Esophagus muscularis mucosa (tissue), 4 donors: Measurements from ENCODE around the gene DENND11. TPM values are rescaled to one million over a fixed set of nuclear protein-coding genes. Genes with fewer than 3 reads are reported as not detected.

Experiments
- DNase-seq: peaks from one replicate; pipeline ENCODE4 v3.0.0-alpha.2; 2017; ENCODE audit errors: extremely low spot score
- H3K27ac ChIP-seq, 4 donors: fragments of 200-600 bp; sonication (generic); replicated peaks in 1 of 4; 1 replicate in 3 of 4; 2 replicates in 1 of 4; pipeline ENCODE4 v1.5.1; 2016 to 2019; ENCODE audit warnings: mild to moderate bottlenecking in 1 of 4
- H3K27me3 ChIP-seq, 4 donors: fragments of 200-600 bp; sonication (generic); one replicate each; pipeline versions ENCODE4 v1.5.1 to v1.6.0; 2016 to 2019
- H3K36me3 ChIP-seq, 4 donors: fragments of 200-600 bp; sonication (generic); one replicate each; pipeline ENCODE4 v1.5.1; 2016 to 2019
- H3K4me1 ChIP-seq, 4 donors: fragments of 200-600 bp; sonication (generic); one replicate each; pipeline ENCODE4 v1.5.1; 2016 to 2019
- H3K4me3 ChIP-seq, 4 donors: fragments of 200-600 bp; sonication (generic); 1 replicate in 2 of 4; 2 replicates in 2 of 4; pipeline ENCODE4 v1.5.1; 2016 to 2019; ENCODE audit warnings: mild to moderate bottlenecking in 4 of 4, moderate library complexity in 1 of 4
- H3K9me3 ChIP-seq, 4 donors: fragments of 200-600 bp; sonication (generic); 1 replicate in 3 of 4; 2 replicates in 1 of 4; pipeline ENCODE4 v1.5.1; 2016 to 2019
- EP300 ChIP-seq: sonication (generic); formaldehyde crosslinking; IDR thresholded peaks from one replicate; pipeline ENCODE4 v1.6.1; 2017; ENCODE audit warnings: antibody characterized with exemption
- POLR2A ChIP-seq: fragments of 450-650 bp; IDR thresholded peaks from one replicate; pipeline ENCODE4 v1.6.1; 2017; ENCODE audit warnings: antibody characterized with exemption, moderate library complexity, mild to moderate bottlenecking, low read depth
- POLR2AphosphoS5 ChIP-seq, 2 donors: sonication (generic); formaldehyde crosslinking; IDR thresholded peaks; one replicate each; pipeline ENCODE4 v1.6.1; 2017; ENCODE audit warnings: antibody characterized with exemption in 2 of 2
- WGBS: methylation state at CpG from one replicate; pipeline ENCODE4 v1.1.5; 2018; 5-methylcytosine and 5-hydroxymethylcytosine counted together
- intact Hi-C: fragments of 100-400 bp; cut with DNase I; formaldehyde crosslinking; loops from one replicate; pipeline ENCODE4 v1.15.1; 2023
- total RNA-seq, 4 donors: library from RNA; depleted of rRNA; stranded (reverse); fragments of >200 nt; gene quantifications; one replicate each; pipeline versions ENCODE4 v1.1.0 to v1.2.1, GENCODE V29; 2016
- TF ChIP-seq, protein P1 (sequence below), 3 experiments: fragments of 200-600 bp in 2 of 3; fragments of 450-650 bp in 1 of 3; sonication (generic) in 2 of 3; IDR thresholded peaks; one replicate each; pipeline ENCODE4 v1.5.1; 2017 to 2019; ENCODE audit warnings: antibody characterized with exemption in 3 of 3, mild to moderate bottlenecking in 2 of 3, moderate library complexity in 1 of 3

Gene DENND11
- total RNA-seq, 4 donors from 2014 or later: 14.9 to 25.4 (median 16.3) TPM

GRCh38 chr7:141674702-141675101 is 27.3 kb downstream of the DENND11 start:
- intact Hi-C loops: no loop called here
- TF ChIP-seq, protein P1, sequence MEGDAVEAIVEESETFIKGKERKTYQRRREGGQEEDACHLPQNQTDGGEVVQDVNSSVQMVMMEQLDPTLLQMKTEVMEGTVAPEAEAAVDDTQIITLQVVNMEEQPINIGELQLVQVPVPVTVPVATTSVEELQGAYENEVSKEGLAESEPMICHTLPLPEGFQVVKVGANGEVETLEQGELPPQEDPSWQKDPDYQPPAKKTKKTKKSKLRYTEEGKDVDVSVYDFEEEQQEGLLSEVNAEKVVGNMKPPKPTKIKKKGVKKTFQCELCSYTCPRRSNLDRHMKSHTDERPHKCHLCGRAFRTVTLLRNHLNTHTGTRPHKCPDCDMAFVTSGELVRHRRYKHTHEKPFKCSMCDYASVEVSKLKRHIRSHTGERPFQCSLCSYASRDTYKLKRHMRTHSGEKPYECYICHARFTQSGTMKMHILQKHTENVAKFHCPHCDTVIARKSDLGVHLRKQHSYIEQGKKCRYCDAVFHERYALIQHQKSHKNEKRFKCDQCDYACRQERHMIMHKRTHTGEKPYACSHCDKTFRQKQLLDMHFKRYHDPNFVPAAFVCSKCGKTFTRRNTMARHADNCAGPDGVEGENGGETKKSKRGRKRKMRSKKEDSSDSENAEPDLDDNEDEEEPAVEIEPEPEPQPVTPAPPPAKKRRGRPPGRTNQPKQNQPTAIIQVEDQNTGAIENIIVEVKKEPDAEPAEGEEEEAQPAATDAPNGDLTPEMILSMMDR (IDR thresholded peaks at IDR 0.05): peak in 2 of 3 experiments; percentile 10 to 34
- TF ChIP-seq POLR2A: no peak
- Histone ChIP-seq H3K9me3 (no peaks in the 10 kb centered on the region), H3K27ac (peak overlapping the region in 3 of 4 donors; percentile 17 to 44 (median 30)), H3K36me3 (peaks cover 0 to 57% (median 27%) of the 10 kb centered on the region in 4 donors), H3K4me1 (peaks cover 0 to 8% (median 2%) of the 10 kb centered on the region in 4 donors), H3K4me3 (no peak overlapping the region), H3K27me3 (no peaks in the 10 kb centered on the region)
- DNase-seq: no peak
- WGBS: 58% methylated on average over 4 of the region's 4 CpGs

DNA sequence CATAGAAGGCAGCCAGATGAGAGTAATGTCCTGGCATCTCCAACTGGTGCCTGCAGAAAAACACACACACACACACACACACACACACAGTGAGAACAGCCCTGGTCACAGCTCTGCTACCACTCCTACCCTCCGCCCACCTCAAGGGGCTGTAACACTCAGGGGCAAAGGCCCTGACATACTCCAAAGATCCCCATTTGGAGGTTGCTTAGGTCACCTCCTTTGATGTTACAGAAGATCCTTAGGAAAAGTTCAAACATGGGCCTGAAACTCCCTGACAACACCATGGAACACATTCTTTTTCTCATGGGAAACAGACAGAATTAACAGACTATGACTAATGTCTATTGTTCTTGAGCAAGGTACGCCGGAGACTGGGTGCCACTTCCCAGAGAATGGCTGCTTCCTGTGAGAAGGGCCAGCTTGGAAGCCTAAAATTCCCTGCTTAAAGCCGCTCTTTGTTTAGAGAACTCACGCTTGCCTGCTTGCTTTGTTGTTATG is 27.7 kb downstream of the DENND11 start:
- Histone ChIP-seq H3K4me3 (no peak overlapping the region), H3K9me3 (no peaks in the 10 kb centered on the region), H3K27ac (peak overlapping the region in 3 of 4 donors; percentile 25 to 51 (median 36)), H3K27me3 (no peaks in the 10 kb centered on the region), H3K36me3 (peaks cover 0 to 53% (median 27%) of the 10 kb centered on the region in 4 donors), H3K4me1 (peaks cover 0 to 8% (median 2%) of the 10 kb centered on the region in 4 donors)
- TF ChIP-seq, protein P1 (IDR thresholded peaks at IDR 0.05): no peak
- peak in 1 of 2 donors; percentile 23 for TF ChIP-seq POLR2AphosphoS5 (IDR thresholded peaks at IDR 0.05)
- no peak for TF ChIP-seq POLR2A
- TF ChIP-seq EP300: no peak
- intact Hi-C loops: no loop called here
- WGBS: 71% methylated on average over 5 of the region's 5 CpGs
- no peak for DNase-seq

GRCh38 chr7:141673346-141673745 is 28.6 kb downstream of the DENND11 start:
- TF ChIP-seq EP300: no peak
- no peak for TF ChIP-seq POLR2AphosphoS5 (IDR thresholded peaks at IDR 0.05)
- TF ChIP-seq, protein P1 (IDR thresholded peaks at IDR 0.05): no peak
- TF ChIP-seq POLR2A: no peak
- Histone ChIP-seq H3K27ac (no peak overlapping the region), H3K9me3 (no peaks in the 10 kb centered on the region), H3K36me3 (peaks cover 0 to 50% (median 27%) of the 10 kb centered on the region in 4 donors), H3K4me3 (no peak overlapping the region), H3K27me3 (no peaks in the 10 kb centered on the region), H3K4me1 (peaks cover 0 to 8% (median 2%) of the 10 kb centered on the region in 4 donors)
- 88% methylated on average over 3 of the region's 3 CpGs for WGBS
- DNase-seq: no peak
- intact Hi-C loops: no loop called here

DNA sequence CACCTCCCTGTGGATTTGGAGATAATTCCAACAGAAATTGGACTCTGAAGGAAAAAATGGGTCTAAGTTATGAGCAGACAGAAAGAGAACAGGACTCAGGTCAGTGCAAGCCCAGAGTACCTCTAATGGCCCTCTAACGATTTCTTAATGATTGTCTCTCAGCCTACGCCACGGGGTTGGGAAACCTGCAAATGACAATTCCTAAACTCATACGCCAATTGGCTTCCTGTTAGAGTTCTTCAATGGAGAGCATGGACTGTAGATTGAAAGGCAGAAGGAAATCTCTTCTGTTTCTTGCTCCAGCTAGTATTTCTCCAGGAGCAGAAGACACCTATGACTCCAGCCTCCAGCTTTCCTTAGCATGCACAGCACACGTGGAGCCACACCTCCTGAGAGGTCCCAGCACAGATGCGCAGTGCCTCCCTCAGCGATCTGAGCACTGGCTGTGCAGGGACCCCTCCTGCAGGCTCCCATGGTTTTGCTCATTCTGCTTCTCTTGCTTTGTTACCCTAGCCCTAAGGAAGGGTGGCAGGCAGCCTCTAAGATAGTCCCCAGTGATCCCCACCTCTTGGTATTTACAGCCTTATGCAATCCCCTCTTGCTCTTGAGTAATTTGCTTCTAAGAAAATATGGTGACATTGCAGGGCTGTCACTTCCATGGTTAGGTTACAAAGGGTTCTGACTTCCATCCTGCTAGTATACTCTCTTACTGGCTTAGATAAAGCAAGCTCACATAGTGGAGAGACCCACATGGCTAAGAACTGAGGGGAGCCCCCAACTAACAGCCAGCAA is 30.1 kb downstream of the DENND11 start:
- peaks cover 0 to 8% (median 2%) of the 10 kb centered on the region in 4 donors for H3K4me1 ChIP-seq
- WGBS: 86% methylated on average over 7 of the region's 7 CpGs
- H3K27me3 ChIP-seq: no peaks in the 10 kb centered on the region
- H3K27ac ChIP-seq: no peak overlapping the region
- no peak for DNase-seq
- no peak overlapping the region for H3K4me3 ChIP-seq
- peaks cover 0 to 52% (median 29%) of the 10 kb centered on the region in 4 donors for H3K36me3 ChIP-seq
- TF ChIP-seq POLR2A: no peak
- no peak for TF ChIP-seq POLR2AphosphoS5 (IDR thresholded peaks at IDR 0.05)
- TF ChIP-seq EP300: no peak
- TF ChIP-seq, protein P1 (IDR thresholded peaks at IDR 0.05): no peak
- intact Hi-C loops: no loop called here
- no peaks in the 10 kb centered on the region for H3K9me3 ChIP-seq
